Suprapubic skin (tissue), 4 donors: ENCODE measurements around the gene MARK4. TPM values are rescaled to one million over a fixed set of nuclear protein-coding genes. Genes with fewer than 3 reads are reported as not detected.

Experiments
- DNase-seq, 2 donors: peaks; one replicate each; pipeline ENCODE4 v3.0.0-alpha.2; 2019; ENCODE audit warnings: low spot score in 2 of 2
- H3K27ac ChIP-seq: fragments of 200-600 bp; sonication (generic); one replicate; pipeline ENCODE4 v1.5.1; 2019
- H3K27me3 ChIP-seq: fragments of 200-600 bp; sonication (generic); one replicate; pipeline ENCODE4 v1.5.1; 2019
- H3K36me3 ChIP-seq: fragments of 200-600 bp; sonication (generic); one replicate; pipeline ENCODE4 v1.5.1; 2019
- H3K4me1 ChIP-seq: fragments of 200-600 bp; sonication (generic); one replicate; pipeline ENCODE4 v1.5.1; 2019
- H3K4me3 ChIP-seq: fragments of 200-600 bp; sonication (generic); one replicate; pipeline ENCODE4 v1.5.1; 2019; ENCODE audit warnings: mild to moderate bottlenecking
- H3K9me3 ChIP-seq: fragments of 200-600 bp; sonication (generic); one replicate; pipeline ENCODE4 v1.5.1; 2019
- CTCF ChIP-seq, 2 donors: fragments of 200-600 bp in 1 of 2; fragments of 450-650 bp in 1 of 2; sonication (generic) in 1 of 2; IDR thresholded peaks; one replicate each; pipeline ENCODE4 v1.5.1; 2016 to 2019; ENCODE audit warnings: antibody characterized with exemption in 2 of 2, mild to moderate bottlenecking in 1 of 2, moderate library complexity in 1 of 2
- EP300 ChIP-seq: sonication (generic); formaldehyde crosslinking; IDR thresholded peaks from one replicate; pipeline ENCODE4 v1.6.1; 2017; ENCODE audit warnings: antibody characterized with exemption
- POLR2A ChIP-seq, 2 donors: fragments of 450-650 bp; IDR thresholded peaks; one replicate each; pipeline ENCODE4 v1.6.1; 2017; ENCODE audit warnings: antibody characterized with exemption in 2 of 2, mild to moderate bottlenecking in 2 of 2, moderate library complexity in 2 of 2
- POLR2AphosphoS5 ChIP-seq, 3 donors: sonication (generic); formaldehyde crosslinking; IDR thresholded peaks; one replicate each; pipeline ENCODE4 v1.6.1; 2017; ENCODE audit warnings: antibody characterized with exemption in 3 of 3
- WGBS: methylation state at CpG from one replicate; pipeline ENCODE4 v1.1.5; 2018; 5-methylcytosine and 5-hydroxymethylcytosine counted together
- total RNA-seq, 4 donors: library from RNA; depleted of rRNA; stranded (reverse); fragments of >200 nt; gene quantifications; one replicate each; pipeline ENCODE4 v1.1.0, GENCODE V29; 2016

Gene MARK4
- total RNA-seq, 4 donors from 2014 or later: 37.4 to 56.2 (median 49.0) TPM

- DNase-seq: no peak
- Histone ChIP-seq H3K36me3 (peaks cover 53% of the 10 kb centered on the region), H3K4me3 (no peak overlapping the region)
These were observed 96.7 kb downstream of the MARK4 start for GRCh38 chr19:45347570-45348366.

GRCh38 chr19:45348367-45349125, 97.5 kb downstream of the MARK4 start:
- no peaks in the 10 kb centered on the region for H3K9me3 ChIP-seq
- H3K36me3 ChIP-seq: peaks cover 61% of the 10 kb centered on the region
- peaks cover 25% of the 10 kb centered on the region for H3K27me3 ChIP-seq
- TF ChIP-seq POLR2AphosphoS5 (IDR thresholded peaks at IDR 0.05) (no peak), CTCF (IDR thresholded peaks at IDR 0.05) (no peak), POLR2A (IDR thresholded peaks at IDR 0.05) (no peak), EP300 (no peak)
- peaks cover 13% of the 10 kb centered on the region for H3K4me1 ChIP-seq
- H3K4me3 ChIP-seq: no peak overlapping the region
- DNase-seq: no peak
- 88% methylated on average over 16 of the region's 23 CpGs for WGBS
- H3K27ac ChIP-seq: no peak overlapping the region

More at GRCh38 chr19:45347570-45348366, 96.7 kb downstream of the MARK4 start:
- Histone ChIP-seq H3K27ac (no peak overlapping the region), H3K9me3 (no peaks in the 10 kb centered on the region), H3K4me1 (peaks cover 13% of the 10 kb centered on the region), H3K27me3 (peaks cover 25% of the 10 kb centered on the region)
- no peak for TF ChIP-seq EP300
- TF ChIP-seq CTCF (IDR thresholded peaks at IDR 0.05): no peak
- no peak for TF ChIP-seq POLR2A (IDR thresholded peaks at IDR 0.05)
- 67% methylated on average over 2 of the region's 25 CpGs for WGBS

GRCh38 chr19:45349126-45349415, 98.0 kb downstream of the MARK4 start:
- no peak for DNase-seq
- Histone ChIP-seq H3K27me3 (peaks cover 25% of the 10 kb centered on the region), H3K27ac (no peak overlapping the region), H3K36me3 (peaks cover 66% of the 10 kb centered on the region), H3K9me3 (no peaks in the 10 kb centered on the region), H3K4me1 (peaks cover 13% of the 10 kb centered on the region), H3K4me3 (no peak overlapping the region)
- 84% methylated on average over 3 of the region's 3 CpGs for WGBS
- TF ChIP-seq POLR2AphosphoS5 (IDR thresholded peaks at IDR 0.05) (no peak), EP300 (no peak), POLR2A (IDR thresholded peaks at IDR 0.05) (no peak), CTCF (IDR thresholded peaks at IDR 0.05) (no peak)

GRCh38 chr19:45349430-45349941, 98.4 kb downstream of the MARK4 start:
- Histone ChIP-seq H3K36me3 (peaks cover 67% of the 10 kb centered on the region), H3K27ac (no peak overlapping the region), H3K4me3 (no peak overlapping the region), H3K9me3 (no peaks in the 10 kb centered on the region), H3K27me3 (peaks cover 25% of the 10 kb centered on the region), H3K4me1 (peaks cover 13% of the 10 kb centered on the region)
- TF ChIP-seq CTCF (IDR thresholded peaks at IDR 0.05): no peak
- no peak for TF ChIP-seq POLR2AphosphoS5 (IDR thresholded peaks at IDR 0.05)
- no peak for TF ChIP-seq EP300
- no peak for TF ChIP-seq POLR2A (IDR thresholded peaks at IDR 0.05)
- DNase-seq: no peak
- WGBS: 84% methylated on average over 12 of the region's 17 CpGs

- no peak for DNase-seq
- 87% methylated on average over 4 of the region's 17 CpGs for WGBS
- Histone ChIP-seq H3K27ac (no peak overlapping the region), H3K36me3 (peaks cover 67% of the 10 kb centered on the region), H3K27me3 (peaks cover 20% of the 10 kb centered on the region), H3K4me3 (no peak overlapping the region), H3K4me1 (peaks cover 7% of the 10 kb centered on the region), H3K9me3 (no peaks in the 10 kb centered on the region)
- no peak for TF ChIP-seq POLR2A (IDR thresholded peaks at IDR 0.05)
- no peak for TF ChIP-seq EP300
- no peak for TF ChIP-seq CTCF (IDR thresholded peaks at IDR 0.05)
- TF ChIP-seq POLR2AphosphoS5 (IDR thresholded peaks at IDR 0.05): no peak
These were observed 99.5 kb downstream of the MARK4 start for GRCh38 chr19:45350477-45351058.
